Activated T-helper 1 cell treated with anti-CD3 and anti-CD28 coated beads, Interleukin-12 subunit alpha, Interleukin-12 subunit beta, Interleukin-2, Interleukin-4 antibody, amounts not matched to agents 30 ng/mL and 10 ng/mL and 1 ng/mL, durations not matched to agents 14 hours and 24 hours and 36 hours (primary cell): Measurements from ENCODE around the gene LDAF1. TPM values are rescaled to one million over a fixed set of nuclear protein-coding genes. Genes with fewer than 3 reads are reported as not detected.
"Not testable (repeated sequence)": the region's sequence is repeated elsewhere in the genome, so short reads cannot be mapped to it uniquely, and the experiment has no call there.

Source experiments
- DNase-seq: peaks from one replicate; pipeline ENCODE4 v3.0.0; 2021; ENCODE audit warnings: low spot score
- H3K27ac Mint-ChIP-seq: one replicate; pipeline ENCODE4 v1.8.0; 2021; ENCODE audit warnings: mild to moderate bottlenecking, mixed read lengths
- H3K27me3 Mint-ChIP-seq: one replicate; pipeline ENCODE4 v1.8.0; 2022; ENCODE audit warnings: mild to moderate bottlenecking, moderate library complexity, mixed read lengths; ENCODE audit not compliant: insufficient read depth
- H3K36me3 Mint-ChIP-seq: one replicate; pipeline ENCODE4 v1.8.0; 2021; ENCODE audit warnings: low read depth, mixed read lengths
- H3K4me1 Mint-ChIP-seq: one replicate; pipeline ENCODE4 v1.8.0; 2021; ENCODE audit warnings: low read depth, mixed read lengths
- H3K4me3 Mint-ChIP-seq: one replicate; pipeline ENCODE4 v1.8.0; 2021; ENCODE audit warnings: mild to moderate bottlenecking, moderate library complexity, mixed read lengths
- H3K9me3 Mint-ChIP-seq: one replicate; pipeline ENCODE4 v1.8.0; 2021; ENCODE audit warnings: mixed read lengths
- intact Hi-C: fragments of 100-400 bp; cut with micrococcal nuclease; formaldehyde crosslinking; loops from one replicate; pipeline ENCODE4 v1.15.1; 2024
- total RNA-seq: library from RNA; stranded (reverse); gene quantifications from 2 replicates; pipeline ENCODE4 v1.2.3, GENCODE V29; 2022

The LDAF1 gene
- 6.5 and 6.6 TPM in 2 replicates for total RNA-seq

DNA sequence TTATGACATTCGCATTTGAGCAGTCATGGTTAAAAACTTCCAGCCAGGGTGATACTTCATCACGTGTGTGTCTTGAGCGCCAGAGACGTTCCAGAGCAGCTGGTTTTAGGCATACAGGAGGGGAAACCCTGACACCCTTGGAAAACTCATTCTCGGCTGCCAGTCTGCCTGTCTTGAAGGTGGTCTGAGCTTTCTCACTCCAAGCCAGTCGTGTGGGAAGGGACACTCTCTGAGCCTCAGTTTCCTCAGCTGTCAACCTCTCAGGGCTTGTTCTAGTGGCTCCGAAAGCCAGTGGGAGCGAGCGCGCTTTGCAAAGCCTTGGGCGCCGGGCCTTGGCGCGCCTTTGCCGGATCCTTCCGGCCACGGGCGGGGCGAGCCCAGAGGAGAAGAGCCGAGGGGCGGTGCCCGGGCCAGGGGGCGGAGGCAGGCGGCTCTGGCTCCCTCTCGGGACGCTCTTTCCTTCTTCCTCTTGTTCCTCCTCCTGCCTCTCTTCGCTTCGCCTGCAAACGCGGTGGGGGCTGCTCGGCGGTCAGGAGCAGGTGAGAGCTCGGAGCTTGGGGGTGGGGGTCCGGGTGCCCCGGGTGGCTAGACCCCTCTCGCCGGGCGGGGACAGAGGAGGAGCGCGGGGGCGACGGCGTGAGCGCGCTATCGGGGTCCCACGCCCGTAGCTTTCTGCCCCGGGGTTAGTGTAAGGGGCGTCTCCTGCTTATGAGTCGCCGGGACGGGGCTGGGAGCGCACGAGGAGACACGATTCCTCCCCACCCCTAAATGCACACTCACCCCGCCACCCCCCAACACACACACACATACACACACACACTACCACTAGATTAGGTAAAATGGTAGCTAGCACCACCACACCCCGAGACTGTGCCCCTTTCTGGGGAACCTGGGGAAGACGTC, at the start of gene LDAF1:
Gene LDAF1, plus strand, starts transcription at position 467 of the 903 bp plus-strand sequence. CDS start 2,509 bp downstream, outside the sequence.
- peaks cover 8% of the 10 kb centered on the region for H3K36me3 Mint-ChIP-seq
- peak within 1 kb of the TSS; percentile 11 for H3K27ac Mint-ChIP-seq
- no peaks in the 10 kb centered on the region for H3K27me3 Mint-ChIP-seq
- H3K4me1 Mint-ChIP-seq = peaks cover 8% of the 10 kb centered on the region
- peak within 1 kb of the TSS; percentile 92 for H3K4me3 Mint-ChIP-seq
- intact Hi-C loops = loop anchor here (1.0 to 2.0 kb wide), 4 partner anchors 142 to 417 kb away; partner anchors contain the start of genes ERI2, REXO5 and THUMPD1
- DNase-seq = peak; percentile 75
- H3K9me3 Mint-ChIP-seq = no peaks in the 10 kb centered on the region

DNA sequence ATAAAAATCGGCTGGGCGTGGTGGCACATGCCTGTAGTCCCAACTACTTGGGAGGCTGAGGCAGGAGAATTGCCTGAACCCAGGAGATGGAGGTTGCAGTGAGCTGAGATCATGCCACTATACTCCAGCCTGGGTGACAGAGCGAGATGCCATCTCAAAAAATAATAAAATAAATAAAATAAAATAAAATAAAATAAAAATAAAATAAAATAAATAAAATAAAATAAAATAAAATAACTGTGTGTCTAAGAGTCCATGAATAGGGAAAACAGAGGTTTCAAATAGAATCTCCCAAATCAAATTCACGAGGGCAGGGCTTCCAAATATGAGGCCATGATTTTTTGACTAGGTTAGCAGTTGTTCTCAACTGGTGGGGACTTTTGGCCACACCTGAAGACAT, 42.9 kb upstream of the LDAF1 start:
- DNase-seq, H3K4me3 Mint-ChIP-seq, intact Hi-C loops, H3K36me3 Mint-ChIP-seq, H3K27me3 Mint-ChIP-seq, H3K27ac Mint-ChIP-seq, H3K9me3 Mint-ChIP-seq, H3K4me1 Mint-ChIP-seq: not testable (repeated sequence)

DNA sequence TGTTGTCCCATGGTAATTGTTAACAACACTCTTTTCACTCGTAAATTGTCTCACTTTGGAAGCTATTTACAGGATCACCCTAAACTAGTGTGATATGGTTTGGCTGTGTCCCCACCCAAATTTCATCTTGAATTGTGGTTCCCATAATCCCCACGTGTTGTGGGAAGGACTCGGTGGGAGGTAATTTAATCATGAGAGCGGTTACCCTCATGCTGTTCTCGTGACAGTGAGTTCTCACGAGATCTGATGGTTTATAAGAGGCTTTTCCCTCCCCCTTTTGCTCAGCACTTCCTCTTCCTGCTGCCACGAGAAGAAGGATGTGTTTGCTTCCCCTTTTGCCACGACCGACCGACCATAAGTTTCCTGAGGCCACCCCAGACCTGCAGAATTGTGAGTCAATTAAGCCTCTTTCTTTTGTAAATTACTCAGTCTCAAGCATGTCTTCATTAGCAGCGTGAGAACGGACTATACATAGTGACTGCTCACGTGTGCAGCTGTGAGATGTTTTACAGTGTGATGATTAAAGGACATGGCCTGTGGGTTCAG, 42.3 kb upstream of the LDAF1 start:
- Mint-ChIP-seq H3K36me3 (peaks cover 2% of the 10 kb centered on the region), H3K4me3 (peak overlapping the region; percentile 71), H3K27me3 (no peaks in the 10 kb centered on the region), H3K9me3 (peaks cover 9% of the 10 kb centered on the region), H3K27ac (no peak overlapping the region), H3K4me1 (peaks cover 5% of the 10 kb centered on the region)
- intact Hi-C loops = no loop called here
- no peak for DNase-seq

DNA sequence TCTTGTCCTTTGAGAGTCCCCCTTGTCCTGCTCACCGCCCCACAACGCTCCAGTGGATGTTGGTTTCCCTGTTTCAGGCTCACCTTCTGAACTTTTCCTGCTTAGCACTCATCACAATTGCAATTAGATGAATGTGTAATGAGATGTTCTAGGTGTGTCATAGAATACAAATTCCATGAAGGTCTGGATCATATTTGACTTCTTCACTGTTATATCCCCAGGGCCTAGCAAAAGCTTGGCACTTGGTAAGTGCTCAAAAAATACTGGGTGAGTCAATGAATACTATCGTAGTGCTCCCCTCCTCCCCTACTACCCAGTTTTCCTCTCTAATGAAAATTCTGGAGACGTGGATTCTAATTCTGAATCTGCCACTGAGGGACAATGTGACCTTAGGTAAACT, 40.9 kb upstream of the LDAF1 start:
- peaks cover 5% of the 10 kb centered on the region for H3K4me1 Mint-ChIP-seq
- no peaks in the 10 kb centered on the region for H3K27me3 Mint-ChIP-seq
- no peak overlapping the region for H3K4me3 Mint-ChIP-seq
- no peak for DNase-seq
- intact Hi-C loops = no loop called here
- H3K9me3 Mint-ChIP-seq = peaks cover 9% of the 10 kb centered on the region
- H3K27ac Mint-ChIP-seq = no peak overlapping the region
- H3K36me3 Mint-ChIP-seq = peaks cover 2% of the 10 kb centered on the region

DNA sequence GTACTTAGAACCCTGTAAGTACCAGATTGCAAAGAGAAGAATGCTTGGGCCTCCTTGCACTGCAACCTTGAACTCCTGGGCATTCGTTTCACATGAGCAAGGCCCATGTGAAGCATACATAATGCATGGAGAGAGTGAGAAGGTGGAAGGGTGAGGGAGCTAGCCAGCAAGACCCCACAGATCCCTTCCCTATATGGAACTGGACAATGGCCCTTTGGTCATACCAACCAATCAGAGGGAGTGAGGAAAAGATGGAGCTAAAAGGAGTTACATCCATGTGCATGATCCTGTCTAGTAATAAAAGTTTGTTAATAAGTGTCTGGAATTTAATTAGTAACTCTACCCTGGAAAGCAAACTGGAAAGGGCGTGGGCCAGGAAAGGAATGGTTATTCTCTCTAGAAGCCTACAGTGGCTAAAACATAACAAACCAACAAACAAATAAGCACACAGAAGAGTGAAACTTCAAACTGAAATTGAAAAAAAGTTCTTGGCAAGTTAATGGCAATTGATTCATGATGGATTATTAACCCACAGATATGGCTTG, 37.4 kb upstream of the LDAF1 start:
- H3K27ac Mint-ChIP-seq = no peak overlapping the region
- H3K4me1 Mint-ChIP-seq = peaks cover 5% of the 10 kb centered on the region
- no peak for DNase-seq
- H3K36me3 Mint-ChIP-seq = peaks cover 2% of the 10 kb centered on the region
- no peaks in the 10 kb centered on the region for H3K27me3 Mint-ChIP-seq
- H3K4me3 Mint-ChIP-seq = no peak overlapping the region
- H3K9me3 Mint-ChIP-seq = peaks cover 9% of the 10 kb centered on the region
- intact Hi-C loops = no loop called here

DNA sequence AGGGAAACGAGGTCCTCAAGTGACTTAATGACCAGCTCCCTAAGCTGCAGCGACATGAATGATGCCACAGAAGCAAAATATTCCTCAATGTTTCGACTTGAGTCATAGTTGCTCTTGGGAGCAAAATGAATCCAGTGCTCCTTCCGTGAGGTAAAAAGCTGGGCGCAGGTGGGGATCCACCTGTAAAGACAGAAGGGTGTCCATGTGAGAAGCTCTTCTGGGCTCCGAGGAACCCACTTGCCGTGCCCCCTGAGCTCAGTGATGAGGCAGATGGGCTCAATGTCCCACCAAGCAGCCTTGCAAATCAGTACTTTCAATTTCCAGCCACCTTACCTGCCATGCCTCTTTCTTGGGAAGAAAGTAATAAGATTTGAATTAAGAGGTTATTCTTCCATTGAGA, 33.3 kb upstream of the LDAF1 start:
- DNase-seq = no peak
- Mint-ChIP-seq H3K9me3 (no peaks in the 10 kb centered on the region), H3K27me3 (no peaks in the 10 kb centered on the region), H3K4me3 (no peak overlapping the region), H3K27ac (no peak overlapping the region), H3K4me1 (no peaks in the 10 kb centered on the region), H3K36me3 (no peaks in the 10 kb centered on the region)
- intact Hi-C loops = no loop called here

DNA sequence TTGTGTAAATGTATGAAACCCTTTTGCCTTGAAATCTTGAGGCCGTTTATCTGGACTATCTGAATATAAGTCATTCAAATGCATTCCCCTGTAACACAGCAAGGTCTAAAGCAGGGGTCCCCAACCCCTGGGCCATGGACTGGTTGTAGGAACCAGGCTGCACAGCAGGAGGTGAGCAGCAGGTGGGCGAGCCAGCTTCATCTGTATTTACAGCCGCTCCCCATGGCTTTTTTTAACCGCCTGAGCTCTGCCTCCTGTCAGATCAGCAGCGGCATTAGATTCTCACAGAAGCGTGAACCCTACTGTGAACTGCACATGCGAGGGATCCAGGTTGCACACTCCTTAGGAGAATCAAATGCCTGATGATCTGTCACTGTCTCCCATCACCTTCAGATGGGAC, 32.0 kb upstream of the LDAF1 start:
- H3K36me3 Mint-ChIP-seq = no peaks in the 10 kb centered on the region
- no peak overlapping the region for H3K4me3 Mint-ChIP-seq
- H3K27ac Mint-ChIP-seq = no peak overlapping the region
- intact Hi-C loops = no loop called here
- no peaks in the 10 kb centered on the region for H3K9me3 Mint-ChIP-seq
- no peaks in the 10 kb centered on the region for H3K27me3 Mint-ChIP-seq
- no peak for DNase-seq
- H3K4me1 Mint-ChIP-seq = no peaks in the 10 kb centered on the region

DNA sequence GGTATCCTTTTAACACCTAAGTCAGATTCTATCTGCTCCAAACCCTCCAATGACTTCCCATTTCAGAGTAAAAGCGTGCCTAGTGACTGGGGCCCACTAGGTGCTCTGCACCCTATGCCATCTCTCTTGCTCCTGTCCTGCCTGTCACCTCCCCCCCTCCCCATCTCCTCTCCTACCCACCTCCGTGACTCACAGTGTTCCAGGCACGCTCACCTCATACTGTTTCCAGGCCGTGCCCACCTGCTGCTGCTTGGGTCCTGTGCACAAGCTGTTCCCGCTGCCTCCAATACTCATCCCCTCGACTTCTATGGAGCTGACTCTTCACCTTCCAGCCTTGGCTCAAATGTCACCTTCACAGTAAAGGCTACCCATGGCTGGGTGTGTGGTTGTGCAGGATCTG, 29.5 kb upstream of the LDAF1 start:
- H3K4me3 Mint-ChIP-seq = no peak overlapping the region
- no peaks in the 10 kb centered on the region for H3K9me3 Mint-ChIP-seq
- DNase-seq = no peak
- no peaks in the 10 kb centered on the region for H3K27me3 Mint-ChIP-seq
- H3K36me3 Mint-ChIP-seq = no peaks in the 10 kb centered on the region
- H3K4me1 Mint-ChIP-seq = no peaks in the 10 kb centered on the region
- no peak overlapping the region for H3K27ac Mint-ChIP-seq
- intact Hi-C loops = no loop called here

DNA sequence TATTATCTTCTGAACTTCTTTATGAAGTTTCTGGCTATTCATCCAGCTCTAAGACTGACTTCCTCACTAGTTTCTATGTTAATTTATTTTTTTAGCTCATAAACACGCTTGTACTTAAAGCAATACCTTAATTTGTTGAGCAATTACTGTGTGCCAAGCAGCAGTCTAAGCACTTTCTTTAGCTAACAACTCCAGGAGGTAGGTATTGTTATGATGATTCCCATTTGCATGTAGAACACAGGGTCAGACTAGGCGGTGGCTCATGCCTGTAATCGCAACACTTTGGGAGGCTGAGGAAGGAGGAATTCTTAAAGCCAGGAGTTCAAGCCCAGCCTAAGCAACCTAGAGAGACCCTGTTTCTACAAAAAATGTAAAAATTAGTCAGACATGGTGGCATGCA, 27.7 kb upstream of the LDAF1 start:
- DNase-seq = no peak
- no peaks in the 10 kb centered on the region for H3K36me3 Mint-ChIP-seq
- H3K4me3 Mint-ChIP-seq = no peak overlapping the region
- H3K9me3 Mint-ChIP-seq = no peaks in the 10 kb centered on the region
- H3K27me3 Mint-ChIP-seq = no peaks in the 10 kb centered on the region
- no peaks in the 10 kb centered on the region for H3K4me1 Mint-ChIP-seq
- no peak overlapping the region for H3K27ac Mint-ChIP-seq
- intact Hi-C loops = no loop called here

DNA sequence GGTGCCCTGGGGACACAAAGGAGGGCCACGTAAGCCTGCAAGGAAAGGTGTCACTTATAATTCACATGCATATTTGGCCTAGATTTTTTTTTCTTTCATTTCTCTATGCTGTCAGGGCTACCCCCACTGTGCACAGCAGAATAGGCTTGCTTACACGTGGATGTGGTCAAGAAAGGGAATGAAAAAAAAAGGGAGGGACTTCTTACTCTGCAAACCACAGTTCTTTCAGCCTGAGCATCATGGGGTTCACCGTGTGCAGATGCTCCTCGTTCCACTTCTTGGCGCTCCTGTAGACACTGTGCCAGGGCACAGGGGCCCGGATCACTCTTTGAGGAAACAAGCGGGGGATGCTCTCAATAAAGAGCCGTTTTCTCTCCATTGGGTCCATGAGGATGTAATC, 24.4 kb upstream of the LDAF1 start:
- Mint-ChIP-seq H3K4me1 (no peaks in the 10 kb centered on the region), H3K4me3 (no peak overlapping the region), H3K27me3 (no peaks in the 10 kb centered on the region), H3K27ac (no peak overlapping the region), H3K36me3 (no peaks in the 10 kb centered on the region), H3K9me3 (no peaks in the 10 kb centered on the region)
- intact Hi-C loops = no loop called here
- no peak for DNase-seq

DNA sequence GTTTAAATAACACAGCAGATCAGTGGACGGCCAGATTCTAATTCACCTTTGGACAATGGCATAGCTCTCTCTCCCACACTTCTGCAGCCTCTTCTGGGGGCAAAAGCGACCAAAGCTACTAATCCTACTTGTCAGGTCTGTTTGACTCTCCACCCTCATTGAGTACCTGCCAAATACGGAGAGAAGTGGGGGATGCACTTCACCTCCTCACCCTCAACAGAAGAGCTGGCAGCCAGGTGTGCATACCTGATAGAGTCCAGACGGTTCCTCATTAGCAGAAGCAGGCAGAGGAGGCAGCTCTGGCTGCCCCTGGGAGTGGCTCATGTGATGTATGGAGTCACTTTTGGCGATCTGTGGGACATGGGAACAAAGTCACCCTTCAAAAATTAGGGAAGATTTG, 12.7 kb upstream of the LDAF1 start:
- peaks cover 21% of the 10 kb centered on the region for H3K27me3 Mint-ChIP-seq
- H3K36me3 Mint-ChIP-seq = no peaks in the 10 kb centered on the region
- intact Hi-C loops = no loop called here
- H3K4me3 Mint-ChIP-seq = no peak overlapping the region
- no peaks in the 10 kb centered on the region for H3K9me3 Mint-ChIP-seq
- no peak overlapping the region for H3K27ac Mint-ChIP-seq
- no peak for DNase-seq
- H3K4me1 Mint-ChIP-seq = no peaks in the 10 kb centered on the region

DNA sequence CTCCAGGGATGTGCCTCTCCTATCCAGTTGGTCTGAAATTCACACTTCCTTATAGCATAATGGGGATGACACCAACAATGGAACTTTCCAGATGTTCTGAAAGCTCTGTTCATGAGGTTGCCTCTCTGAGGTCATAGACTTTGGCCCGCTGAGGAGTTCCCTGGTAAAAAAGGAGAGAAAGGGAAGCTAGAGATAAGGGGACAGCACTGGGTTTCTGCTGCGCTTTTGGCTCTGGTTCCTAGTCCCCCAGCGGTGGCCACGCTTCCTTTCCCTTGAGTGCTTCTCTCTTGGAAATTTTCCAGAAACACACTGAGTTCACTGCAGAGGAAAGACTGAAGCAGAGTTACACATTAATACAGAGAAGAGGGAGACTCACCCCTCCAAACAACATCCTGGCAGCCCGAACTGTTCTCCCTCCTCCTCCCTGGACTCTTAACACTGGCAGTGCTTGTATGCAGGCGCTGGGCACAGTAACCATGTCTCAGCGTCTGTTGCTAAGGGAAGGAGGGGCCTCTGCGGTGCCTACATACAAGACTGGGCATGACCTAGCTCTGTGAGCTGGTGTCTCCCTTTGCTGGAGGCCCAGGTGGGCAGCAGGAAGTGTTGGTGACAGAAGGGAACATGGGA, 8.0 kb upstream of the LDAF1 start, which contains the start of gene DNAH3:
Gene DNAH3, minus strand, starts transcription at position 472 of the 627 bp plus-strand sequence. CDS start 527 bp downstream, outside the sequence.
- no peak for DNase-seq
- Mint-ChIP-seq H3K9me3 (no peaks in the 10 kb centered on the region), H3K27ac (no peak within 1 kb of the TSS), H3K27me3 (peaks cover 18% of the 10 kb centered on the region), H3K36me3 (no peaks in the 10 kb centered on the region), H3K4me3 (no peak within 1 kb of the TSS), H3K4me1 (no peaks in the 10 kb centered on the region)
- intact Hi-C loops = no loop called here
